Measurements from ENCODE around the gene PTOV1. TPM values are rescaled to one million over a fixed set of nuclear protein-coding genes. Genes with fewer than 3 reads are reported as not detected.

PTOV1 gene
- total RNA-seq, 1 experiment from 2014 or later: 25.8 TPM

DNA sequence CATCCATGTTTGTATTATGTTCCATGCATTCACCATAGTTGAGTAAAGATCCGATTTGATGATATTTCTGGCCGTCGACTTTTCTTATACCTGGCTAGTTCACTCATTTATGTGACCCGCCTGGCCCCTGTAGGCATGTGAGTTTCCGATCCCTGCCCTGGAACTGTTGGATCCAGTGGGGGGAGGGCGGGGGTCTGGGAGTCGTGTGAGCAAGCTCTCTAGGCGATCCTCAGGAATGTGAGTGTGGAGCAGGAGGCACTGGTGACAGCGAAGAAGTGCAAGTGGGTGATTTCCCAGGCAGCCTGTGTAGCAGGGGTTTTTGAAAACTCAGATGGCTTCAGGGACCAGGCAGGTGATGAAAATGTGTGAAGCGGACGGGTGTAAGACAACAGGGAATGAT is 10.6 kb upstream of the PTOV1 start:
- no peak for DNase-seq (ENCODE audit: extremely low read depth, low read depth)

DNA sequence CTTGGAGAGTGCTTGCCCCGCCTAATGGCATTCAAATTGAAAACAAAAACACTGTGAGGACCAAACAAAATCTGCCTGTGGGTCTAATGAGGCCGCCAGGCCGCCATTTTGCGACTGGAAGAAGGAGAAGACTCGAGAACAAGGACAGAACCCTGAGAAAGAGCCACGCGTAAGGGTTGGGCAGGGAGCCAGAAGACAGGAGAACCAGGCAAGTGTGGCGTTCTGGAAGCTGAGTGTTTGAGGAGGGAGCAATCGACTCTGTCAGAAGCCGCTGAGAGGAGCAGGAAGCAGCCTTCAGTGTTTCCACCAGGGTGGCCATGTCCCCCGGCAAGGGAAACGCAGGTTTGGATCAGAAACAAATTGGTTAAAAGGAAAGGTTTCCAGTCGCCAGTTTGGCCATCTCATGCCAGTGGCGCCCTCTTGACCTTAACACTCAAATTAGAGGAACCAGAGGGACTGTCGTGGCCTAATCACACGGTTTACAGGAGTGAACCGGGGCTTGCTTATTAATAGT is 10.2 kb upstream of the PTOV1 start:
- DNase-seq (ENCODE audit: extremely low read depth, low read depth): no peak

DNA sequence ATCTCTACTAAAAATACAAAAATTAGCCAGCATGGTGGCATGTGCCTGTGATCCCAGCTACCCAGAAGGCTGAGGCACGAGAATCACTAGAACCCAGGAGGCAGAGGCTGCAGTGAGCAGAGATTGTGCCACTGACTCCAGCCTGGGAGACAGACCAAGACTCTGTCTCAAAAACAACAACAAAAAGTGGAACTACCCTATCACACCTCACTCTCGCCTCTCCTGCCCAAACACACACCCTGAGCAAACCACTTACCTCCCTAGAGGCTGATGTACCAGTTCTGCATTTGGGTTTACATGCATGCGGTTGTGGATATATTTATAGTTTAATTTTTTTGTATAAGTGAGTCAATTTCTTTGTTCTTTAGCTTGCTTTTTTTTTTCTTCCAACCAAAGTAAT is 7.7 kb upstream of the PTOV1 start:
- DNase-seq (ENCODE audit: extremely low read depth, low read depth): no peak

DNA sequence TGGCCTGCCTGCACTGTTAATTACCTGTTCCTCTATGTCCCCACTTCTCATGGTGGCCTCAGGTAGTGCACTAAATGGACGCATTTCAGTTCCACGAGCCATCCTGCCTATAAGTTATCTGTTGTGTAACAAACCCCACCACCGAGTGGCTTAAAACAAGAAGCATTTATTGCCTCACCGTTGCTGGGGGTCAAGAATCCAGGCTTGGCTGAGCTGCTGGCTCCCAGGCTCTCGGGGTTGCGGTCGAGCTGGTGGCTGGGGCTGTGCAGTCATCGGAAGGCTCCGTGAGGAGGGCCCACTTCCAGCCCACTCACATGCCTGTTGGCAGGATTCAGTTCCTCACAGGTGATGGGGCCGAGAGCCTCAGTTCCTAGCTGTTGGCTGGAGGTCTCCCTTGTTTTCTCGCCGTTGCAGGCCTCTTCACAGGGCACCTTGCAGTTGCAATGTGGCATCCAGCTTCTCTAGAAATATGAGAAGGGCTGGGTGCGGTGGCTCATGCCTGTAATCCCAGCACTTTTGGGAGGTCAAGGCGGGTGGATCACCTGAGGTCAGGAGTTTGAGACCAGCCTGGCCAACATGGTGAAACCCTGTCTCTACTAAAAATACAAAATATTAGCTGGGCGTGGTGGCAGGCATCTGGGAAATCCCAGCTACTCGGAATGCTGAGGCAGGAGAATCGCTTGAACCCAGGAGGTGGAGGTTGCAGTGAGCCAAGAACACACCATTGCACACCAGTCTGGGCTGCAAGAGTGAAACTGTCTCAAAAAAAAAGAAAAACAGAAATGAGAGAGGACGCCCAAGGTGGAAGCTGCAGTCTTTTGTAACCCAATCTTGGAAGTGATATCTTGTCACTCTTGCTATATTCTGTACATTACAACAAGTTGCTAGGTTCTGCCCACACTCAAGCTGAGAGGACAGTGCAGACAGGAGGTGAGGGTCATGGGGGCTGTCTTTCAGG is 6.5 kb upstream of the PTOV1 start:
- DNase-seq (ENCODE audit: extremely low read depth, low read depth): no peak

DNA sequence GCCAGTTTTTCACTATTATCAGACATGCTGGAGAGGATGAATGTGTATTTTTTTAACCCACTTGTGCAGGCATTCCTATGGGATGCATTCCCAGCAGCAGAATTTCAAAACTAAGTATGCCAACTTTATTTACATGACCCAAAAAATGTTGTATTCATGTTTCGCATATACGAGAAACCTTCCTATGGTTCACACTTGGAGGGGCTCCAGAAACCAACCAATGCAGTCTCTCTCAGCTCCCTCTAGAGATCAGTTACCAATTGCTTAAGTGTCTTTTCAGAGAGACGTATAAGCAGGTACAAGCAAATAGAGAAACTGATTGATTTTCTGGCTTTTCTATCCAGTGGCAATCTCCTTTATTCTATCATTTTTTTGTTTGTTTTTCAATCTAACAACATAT is 5.5 kb upstream of the PTOV1 start:
- no peak for DNase-seq (ENCODE audit: extremely low read depth, low read depth)

DNA sequence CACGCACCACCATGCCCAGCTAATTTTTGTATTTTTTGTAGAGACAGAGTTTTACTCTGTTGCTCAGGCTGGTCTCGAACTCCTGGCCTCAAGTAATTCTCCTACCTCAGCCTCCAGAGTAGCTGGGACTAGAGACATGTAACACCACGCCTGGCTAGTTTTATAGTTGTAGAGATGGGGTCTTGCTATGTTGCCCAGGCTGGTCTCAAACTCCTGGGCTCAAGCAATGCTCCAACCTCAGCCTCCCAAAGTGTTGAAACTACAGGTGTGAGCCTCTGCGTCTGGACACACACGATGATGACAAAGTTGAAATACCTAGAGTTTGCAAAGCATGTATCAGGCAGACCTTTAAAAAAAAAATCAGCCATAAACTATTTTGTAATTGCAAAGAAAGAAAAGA is 4.6 kb upstream of the PTOV1 start:
- DNase-seq (ENCODE audit: extremely low read depth, low read depth): no peak

DNA sequence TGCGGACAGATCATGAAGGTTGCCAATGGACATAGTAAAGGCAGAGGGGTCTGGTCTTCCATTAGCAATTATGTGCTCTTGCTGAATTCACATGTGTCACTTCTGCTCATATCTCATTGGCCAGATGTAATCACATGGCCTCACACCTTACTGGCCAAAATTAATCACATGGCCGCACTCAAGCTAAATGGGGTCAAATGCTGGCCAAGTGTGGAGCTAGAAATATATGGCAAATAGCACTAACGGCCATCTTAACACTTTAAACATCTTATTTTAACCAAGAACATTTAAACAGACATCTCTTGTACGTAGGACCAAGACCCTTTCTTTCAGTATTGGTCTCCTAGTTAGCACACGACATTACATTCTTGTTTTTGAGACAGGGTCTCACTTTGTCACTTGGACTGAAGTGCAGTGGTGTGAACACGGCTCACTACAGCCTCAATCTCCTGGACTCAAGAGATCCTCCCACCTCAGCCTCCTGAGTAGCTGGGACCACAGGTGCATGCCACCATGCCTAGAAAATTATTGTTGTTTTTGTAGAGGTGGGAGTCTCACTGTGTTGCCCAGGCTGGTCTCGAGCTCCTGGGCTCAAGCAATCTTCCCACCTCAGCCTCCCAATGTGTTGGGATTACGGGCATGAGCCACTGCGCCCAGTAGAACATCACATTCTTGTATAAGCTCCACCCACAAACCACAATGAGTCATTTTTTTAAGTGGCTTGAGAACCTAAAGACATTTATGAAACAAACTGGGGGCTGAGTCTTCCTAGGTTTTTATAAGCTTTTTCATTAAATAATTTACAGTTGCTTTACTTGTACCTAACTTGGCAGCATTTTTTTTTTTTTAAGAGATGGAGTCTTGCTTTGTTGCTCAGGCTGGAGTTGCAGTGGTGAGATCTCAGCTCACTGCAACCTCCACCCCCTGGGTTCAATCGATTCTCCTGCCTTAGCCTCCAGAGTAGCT is 2.9 kb upstream of the PTOV1 start:
- no peak for DNase-seq (ENCODE audit: extremely low read depth, low read depth)

DNA sequence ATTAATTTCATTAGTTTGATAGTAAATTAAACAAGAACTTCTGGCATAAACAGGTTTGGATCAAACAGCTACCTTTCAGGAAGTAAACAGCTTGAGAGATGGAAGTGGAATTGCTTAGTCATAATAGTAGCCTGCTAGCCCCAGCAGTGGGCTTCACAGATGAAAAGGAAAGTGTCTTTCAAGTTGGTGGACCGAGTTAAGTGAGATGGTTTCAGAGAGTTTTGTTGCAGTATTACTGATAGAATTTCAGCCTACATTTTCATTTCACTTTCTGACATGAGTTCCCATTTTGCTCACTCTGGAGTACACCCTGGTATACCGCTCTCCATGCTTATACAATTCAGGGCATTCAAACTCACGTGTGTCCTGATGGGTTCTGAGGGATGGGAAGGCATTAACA is 2.0 kb upstream of the PTOV1 start:
- DNase-seq (ENCODE audit: extremely low read depth, low read depth): no peak

DNA sequence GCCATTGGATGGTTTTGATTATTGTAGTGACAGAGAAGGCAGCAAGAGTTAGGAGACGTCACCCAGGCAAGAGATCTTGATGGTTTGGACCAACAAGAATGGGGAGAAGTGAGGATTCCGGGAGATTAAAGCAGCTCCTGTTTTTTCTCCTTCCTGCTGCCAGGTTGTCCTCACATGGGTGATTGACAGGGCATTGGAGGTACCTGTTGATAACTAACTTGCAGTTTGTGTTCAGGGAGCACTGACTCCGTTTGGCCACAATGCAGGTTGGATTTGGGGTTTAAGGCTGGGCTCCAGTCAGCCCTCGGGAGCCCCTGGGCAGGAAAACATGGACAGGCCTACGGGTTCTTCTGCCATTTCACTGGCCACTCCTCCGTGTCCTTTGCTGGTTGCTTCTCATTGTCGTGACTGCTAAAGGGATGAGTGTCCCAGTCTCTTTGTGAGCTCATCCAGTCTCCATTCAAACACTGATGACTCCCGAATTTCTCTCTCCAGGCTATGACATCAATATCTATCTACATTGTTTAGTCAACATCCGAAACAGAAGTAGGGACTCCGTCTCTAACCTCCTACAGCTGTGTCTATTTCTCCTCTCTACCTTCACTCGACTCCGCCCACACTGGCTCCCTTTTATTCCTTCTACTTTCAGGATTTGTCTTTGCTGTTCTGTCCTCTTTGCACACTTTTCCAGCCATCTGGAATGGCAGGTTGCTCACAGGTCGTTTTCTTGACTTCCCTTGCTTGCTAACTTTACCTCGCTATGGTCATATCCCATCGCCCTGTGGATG is 1.3 kb upstream of the PTOV1 start:
- DNase-seq (ENCODE audit: extremely low read depth, low read depth): no peak

DNA sequence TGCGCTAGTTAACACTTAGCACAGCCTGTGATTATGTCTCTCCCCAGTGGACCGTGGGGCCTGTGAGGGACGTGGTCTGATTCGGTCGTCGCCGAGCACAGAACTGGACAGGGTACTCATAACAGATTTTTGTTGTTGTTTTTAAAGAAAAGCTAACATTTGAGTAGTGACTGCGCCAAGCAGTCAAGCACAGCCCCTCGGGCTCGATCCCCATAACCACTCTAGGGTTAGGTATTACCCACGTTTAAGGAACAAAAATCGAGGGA is 805 bp upstream of the PTOV1 start:
- DNase-seq (ENCODE audit: extremely low read depth, low read depth): no peak

DNA sequence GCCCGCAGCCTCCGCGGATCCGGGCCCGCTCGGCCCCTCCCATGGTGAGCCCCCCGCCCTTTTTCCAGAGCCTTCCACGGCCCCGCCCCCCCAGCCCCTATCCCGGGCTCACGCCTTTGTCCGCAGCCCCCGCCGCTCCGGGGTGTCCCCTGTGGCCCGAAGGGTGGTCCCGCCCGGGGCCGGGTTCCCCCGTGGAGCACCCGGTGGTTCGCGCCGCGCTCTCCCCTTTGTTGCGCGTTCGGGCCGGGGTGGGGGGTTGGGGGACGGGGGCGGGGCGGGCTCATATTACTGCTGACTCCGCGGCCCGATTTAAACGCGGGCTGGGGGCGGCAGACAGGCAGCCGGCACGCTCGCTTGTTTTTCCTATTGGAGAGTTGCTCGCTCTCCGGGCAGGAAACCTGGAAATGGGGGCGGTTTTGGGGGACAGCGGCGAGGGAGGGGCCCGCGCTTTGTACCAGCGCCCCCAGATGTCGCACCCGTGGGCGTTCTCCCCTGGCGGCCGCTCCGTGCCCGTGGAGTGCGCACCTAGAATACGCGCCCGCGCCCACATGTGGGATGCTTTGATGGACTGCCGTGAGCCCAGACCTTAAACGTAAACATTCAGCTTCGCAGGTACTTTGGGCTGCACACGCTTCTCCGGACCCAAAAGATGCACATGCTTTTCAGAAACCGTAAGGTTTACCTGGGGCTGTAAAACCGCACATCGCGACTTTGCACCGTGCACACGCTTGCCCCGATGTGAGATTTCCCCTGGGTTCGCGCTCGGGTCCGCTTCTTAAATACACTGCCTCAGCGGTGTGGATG is 699 bp downstream of the PTOV1 start:
- no peak for DNase-seq (ENCODE audit: extremely low read depth, low read depth)

DNA sequence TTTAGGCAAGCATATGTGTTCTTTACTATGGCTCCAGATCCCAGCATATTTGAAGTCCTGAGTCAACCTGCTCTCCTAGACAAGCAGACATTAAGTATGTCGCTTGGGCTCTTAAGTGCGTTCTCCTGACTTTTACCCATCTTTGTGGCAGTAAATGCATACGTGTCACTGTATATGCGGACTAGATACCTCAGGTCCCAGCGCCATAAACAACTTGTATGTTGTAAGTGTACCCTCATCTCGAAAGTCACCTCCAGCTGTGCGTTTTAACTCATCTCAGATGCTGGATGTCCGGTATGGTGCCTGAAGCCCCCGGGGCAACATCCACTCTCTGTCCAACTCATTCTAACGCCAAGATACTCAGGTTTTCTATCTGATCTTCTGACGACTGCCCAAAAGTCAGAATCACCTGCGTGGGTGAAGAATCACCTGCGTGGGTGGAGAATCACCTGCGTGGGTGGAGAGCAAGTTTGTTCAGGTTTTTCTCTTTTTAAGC is 1.7 kb downstream of the PTOV1 start:
- no peak for DNase-seq (ENCODE audit: extremely low read depth, low read depth)

DNA sequence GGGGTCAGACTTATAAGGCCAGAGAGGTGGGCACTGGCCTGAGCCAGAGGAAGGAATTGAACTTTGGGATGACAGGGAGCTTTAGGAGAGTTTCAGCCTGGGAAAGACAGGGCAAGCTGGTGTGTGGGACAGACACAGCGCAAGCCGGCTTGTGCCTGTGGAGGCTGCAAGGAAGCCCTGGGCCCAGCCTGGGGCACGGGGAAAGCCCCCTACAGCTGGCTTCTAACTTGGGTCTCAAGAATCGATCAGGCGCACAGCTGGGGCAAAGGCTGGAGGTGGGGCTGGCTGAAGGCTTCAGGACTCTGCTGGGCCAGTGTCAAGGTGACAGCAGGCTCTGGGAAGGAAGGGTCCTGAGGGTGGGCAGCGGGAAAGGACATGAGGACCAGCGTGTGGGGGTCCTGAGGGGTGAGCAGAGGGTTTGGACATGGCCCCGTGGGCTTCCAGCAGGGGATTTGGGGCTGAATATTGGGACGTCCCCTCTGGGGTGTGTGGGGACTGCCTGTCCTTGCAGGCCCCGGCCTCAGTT is 3.0 kb downstream of the PTOV1 start:
- no peak for DNase-seq (ENCODE audit: extremely low read depth, low read depth)

DNA sequence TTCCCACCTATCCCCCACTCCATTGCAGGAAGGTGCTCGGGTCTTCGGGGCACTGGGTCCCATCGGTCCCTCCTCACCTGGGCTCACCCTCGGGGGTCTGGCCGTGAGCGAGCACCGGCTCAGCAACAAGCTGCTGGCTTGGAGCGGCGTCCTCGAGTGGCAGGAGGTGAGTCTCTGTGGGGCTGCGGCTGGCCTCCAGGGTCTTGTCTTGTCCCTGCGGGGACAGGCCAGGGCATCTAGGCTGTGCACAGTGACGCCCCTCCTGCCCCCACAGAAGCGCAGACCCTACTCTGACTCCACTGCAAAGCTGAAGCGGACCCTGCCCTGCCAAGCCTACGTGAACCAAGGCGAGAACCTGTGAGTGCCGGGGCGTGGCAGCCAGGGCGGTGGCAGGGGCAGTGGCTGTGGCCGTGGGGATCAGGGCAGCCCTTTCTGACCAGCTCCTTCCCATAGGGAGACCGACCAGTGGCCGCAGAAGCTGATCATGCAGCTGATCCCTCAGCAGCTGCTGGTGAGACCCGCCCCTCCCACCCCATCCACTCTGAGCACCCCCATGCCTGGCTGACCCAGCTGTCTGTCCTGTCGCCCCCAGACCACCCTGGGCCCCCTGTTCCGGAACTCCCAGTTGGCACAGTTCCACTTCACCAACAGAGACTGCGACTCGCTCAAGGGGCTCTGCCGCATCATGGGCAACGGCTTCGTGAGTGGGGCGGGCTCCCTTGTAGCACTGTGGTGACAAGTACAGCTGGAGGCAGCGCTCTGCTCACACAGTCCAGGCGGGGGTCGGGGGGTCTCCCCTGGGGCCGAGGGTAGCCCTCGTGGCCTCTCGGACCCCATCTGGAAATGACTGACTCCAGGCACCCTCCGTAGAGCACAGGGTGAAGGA is 3.7 kb downstream of the PTOV1 start:
- DNase-seq (ENCODE audit: extremely low read depth, low read depth): no peak

DNA sequence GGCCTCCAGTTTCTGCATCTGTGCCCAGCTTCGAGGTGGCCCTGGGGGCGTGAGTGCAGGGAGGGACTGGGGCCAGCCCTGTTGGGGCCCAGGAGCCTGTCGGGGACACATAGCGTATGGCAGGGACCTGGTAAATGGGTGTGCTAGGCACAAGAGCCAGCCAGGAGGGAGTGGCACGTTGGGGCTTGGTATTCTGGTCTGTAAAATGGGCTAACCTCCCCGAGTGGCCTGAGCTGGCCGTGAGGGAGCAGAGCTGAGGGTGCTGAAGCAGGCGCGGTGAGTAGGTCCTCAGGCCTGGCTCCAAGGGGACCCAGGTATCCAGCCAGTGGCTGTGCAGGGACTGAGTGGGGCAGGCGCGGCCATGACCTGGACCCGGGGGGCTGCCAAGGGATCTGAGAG is 4.3 kb downstream of the PTOV1 start:
- no peak for DNase-seq (ENCODE audit: extremely low read depth, low read depth)

DNA sequence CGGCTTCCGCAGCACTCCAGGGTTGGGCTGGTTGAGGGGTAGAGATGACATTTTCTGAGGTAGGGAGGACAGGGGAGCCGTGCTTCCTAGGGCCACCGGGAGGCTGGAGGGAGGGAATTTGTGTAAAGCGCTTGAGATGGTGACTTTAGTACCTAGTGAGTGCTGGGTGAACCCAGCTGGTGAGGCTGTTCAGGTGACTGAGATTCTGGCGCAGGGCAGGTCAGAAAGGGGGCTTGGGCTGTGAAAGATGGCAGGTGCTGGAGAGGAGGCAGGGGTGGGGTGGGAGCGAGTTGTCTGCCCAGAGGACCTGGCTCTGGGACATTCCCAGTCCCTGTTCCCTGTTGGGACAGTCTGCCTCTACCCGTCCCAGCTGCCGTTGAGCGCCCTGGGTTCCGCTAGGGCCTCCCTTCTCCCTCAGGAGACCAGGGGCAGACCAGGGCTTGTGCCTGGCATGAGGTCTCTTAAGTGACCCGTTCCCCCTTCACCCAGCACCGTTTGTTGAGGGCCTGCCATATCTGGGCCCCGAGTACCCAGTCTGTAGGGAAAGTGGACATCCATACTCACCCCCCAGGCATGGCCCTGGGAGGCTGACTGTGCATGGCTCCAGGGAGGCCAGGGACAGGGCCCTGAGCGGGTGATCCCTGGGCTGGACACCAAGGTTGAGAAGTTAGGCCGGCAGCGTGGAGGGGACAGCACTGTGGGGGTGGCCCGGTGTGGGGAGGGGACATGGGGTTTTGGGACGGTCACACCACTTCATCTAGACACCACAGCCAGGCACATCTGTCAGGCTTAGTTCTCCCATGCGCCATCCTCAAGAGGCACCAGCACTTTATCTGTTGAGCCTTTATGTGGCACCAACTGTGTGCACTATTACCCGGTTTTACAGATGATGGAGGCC is 5.0 kb downstream of the PTOV1 start:
- no peak for DNase-seq (ENCODE audit: extremely low read depth, low read depth)

DNA sequence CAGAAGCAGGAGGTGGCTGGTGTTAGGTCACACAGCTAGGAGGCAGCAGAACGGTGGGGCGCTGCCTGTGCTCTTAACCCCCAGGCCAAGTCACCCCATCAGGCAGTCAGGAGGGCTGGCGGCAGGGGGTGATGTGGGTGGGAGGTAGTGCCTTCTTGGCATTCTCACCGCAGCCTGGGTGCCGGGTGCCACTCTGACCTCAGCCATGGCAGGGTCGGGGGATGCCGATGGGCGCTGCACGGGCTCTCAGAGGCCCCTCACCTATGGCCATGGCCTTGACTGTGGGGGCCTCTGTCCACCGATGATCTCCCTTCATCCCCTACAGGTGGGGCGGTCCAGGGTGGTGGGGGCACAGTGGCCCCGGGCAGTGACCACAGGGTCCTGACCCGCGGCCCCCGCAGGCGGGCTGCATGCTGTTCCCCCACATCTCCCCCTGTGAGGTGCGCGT is 5.6 kb downstream of the PTOV1 start:
- DNase-seq (ENCODE audit: extremely low read depth, low read depth): no peak
